Activated T-cell treated with anti-CD3 and anti-CD28 coated beads, Interleukin-2, amount 50 U/mL, for 1 hour (primary cell): ENCODE data around the gene DTD1.
A peak's percentile ranks its signal among the peaks of the same experiment; 100 is the strongest.

Experiments used
- DNase-seq: peaks from one replicate; pipeline ENCODE4 v3.0.0-alpha.2; 2020

Gene DTD1

DNA sequence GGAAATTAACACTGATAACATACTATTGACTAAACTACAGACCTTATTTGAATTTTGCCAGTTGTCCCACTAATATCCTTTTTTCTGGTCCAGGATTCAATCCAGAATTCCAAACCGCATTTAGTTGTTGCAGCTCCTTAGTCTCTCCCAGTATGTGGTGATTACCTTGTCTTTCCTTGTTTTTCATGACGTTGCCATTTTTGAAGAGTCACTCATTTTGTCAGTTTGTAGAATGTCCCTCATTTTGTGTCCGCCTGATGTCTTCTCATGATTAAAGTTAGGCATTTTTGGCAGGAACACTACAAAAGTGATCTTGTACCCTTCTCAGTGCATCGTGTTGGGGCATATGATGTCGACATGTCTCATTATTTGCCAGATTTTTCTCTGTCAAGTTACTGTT is 33.1 kb downstream of the DTD1 start:
- no peak for DNase-seq

DNA sequence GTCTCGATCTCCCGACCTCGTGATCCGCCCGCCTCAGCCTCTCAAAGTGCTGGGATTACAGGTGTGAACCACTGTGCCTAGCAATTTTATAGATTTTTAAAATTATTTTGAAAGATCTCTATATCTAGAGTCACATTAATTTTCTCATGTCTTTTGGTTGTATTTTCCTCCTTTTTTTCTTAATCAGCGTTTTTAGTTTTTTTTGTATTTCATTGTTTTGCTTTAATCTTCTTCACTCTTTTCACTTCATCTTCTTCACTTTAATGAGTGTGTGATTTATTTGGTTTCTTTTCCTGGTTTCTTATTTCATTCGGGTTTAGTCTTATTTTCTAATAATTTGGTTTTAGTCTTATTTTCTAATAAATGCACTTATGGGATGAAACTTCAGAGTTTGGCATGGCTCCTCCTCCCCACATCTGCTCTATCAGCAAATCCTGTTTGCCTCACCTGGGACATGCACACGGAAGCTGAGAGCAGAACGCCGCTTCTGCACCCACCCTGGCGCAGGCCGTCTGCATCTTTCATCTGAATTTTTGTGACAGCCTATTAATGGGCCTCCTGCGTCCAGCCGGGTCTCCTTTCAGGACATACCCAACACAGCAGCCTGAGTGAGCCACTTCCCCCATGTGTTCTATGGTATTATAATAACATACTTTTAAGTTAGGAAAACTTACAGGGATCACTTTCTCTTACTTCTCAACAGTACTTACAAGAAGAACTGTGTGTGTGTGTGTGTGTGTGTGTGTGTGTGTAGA is 35.5 kb downstream of the DTD1 start:
- no peak for DNase-seq

DNA sequence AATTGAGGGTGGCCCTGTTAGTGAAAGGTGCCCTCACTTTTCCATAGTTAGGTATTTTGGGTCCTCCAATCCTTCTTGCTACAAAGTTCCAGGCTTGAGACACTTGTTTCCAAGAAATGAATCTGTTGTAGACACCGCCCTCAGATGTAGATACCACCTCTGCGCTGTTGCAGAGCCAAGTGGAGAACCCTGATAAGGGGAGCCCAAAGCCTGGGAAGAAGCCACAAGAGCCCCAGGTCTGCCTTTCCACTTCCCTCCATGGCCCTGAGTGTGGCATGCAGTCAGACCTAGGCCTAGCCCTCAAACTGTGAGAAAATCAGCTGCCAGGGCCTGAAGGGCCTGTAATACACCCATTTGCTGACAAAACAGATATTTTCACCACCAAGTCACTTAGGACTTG is 37.1 kb downstream of the DTD1 start:
- DNase-seq, result no peak

DNA sequence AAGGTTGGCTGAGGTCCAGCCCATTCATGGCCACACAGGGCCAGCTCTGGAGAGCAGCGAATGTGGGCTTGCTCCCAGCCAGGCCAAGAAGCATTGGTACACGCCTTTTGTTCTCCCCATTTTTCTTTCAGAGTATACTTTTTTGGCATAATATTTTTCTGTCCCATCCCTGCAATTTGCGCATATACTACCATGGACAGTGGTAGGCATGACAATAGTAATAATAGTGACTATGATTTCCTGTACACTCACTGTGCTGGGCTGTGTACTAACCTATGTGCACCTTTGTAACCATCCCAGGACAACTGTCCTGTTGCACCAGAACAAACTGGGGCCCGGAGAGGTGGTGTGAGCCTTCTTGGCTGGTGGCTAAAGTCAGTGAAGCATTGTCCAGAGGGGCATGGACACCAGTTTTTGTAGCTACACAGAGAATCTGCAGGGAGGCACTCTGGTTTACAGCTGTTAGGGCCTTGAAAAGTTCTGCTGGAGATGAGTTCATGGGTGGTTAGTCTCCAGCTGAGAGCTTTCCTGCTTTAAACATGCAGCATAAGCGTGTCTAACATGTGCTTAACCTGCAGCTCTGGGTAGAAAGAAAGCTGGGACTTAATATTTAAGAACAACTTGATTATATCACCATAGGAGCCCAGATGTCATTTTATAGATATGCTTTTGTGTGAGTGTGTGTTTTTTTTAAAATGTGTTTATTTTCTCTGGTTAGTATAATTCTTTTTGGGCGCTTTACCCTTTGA is 38.2 kb downstream of the DTD1 start:
- no peak for DNase-seq

DNA sequence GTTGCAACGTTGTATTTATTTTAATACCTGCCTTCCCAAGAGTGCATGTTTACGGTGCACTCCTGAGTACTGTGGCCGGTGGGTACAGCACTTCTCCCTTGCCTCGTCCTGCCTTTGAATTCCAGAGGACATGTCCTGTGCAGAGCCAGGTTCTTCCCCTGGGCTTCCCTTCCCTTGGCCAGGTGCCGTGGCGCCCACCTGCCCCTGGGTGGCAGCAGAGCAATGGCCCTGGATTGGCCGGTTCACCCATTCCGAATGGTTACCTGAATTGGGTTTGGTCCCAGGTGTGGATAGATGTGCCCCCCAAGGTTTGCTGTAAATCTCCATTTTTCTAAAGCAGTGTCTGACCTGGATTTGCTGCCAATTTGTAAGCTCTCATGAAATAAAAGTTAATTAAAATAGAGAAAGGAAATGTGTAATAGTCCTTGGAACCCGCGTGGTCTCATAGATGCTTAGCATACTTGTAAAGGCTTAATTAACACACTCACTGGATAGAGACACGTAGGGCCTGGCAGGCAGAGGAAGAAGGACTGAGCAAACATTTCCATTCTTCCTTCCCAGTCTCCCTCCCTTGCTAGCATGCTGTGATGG is 40.6 kb downstream of the DTD1 start:
- no peak for DNase-seq

DNA sequence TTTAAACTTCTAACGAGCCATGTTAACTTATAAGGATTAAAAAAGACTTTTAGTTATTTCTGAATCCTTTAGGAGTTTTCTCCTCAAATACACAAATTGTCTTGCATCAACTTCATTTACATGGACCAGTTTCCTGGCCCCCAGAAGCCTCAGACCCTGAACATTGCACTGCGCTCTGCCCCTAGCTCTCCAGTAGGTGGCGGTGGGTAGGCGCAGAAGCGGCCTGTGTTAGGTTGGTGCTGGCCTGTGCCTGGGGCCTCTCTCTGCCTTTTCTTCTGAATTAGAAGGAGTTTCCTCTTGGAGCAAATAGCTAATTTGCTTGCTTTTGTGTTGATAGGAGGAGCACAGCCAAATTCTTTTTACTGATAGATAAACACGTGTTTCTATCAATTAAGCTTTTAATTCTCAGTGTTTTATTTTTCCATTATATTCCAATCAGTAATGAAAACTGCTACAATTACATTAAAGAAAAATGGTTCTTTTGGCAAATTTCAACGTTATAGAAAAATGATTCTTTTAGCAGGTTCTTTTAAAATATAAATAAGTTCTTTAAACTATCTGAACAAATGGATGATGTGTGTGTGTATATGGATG is 44.4 kb downstream of the DTD1 start:
- peak; percentile 52 for DNase-seq

DNA sequence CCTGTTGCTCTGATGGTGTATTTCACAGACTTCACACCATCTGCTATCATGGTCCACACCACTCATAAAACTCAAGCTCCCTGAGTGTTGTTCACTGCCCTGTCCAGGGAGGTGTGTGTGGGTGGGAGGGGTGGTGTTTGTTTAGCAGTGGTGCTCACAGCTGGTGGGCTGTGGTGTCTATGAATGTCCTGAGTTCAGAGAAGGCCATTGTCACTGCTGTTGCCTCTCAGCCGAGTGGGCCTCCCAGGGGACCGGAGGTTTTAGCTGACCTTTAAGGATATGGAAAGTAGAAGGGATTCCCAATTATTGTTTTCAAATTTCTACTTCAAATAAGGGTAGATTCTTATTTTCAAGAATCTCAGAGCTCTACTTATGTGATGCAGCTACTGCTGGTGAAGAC is 45.6 kb downstream of the DTD1 start:
- DNase-seq, result no peak

DNA sequence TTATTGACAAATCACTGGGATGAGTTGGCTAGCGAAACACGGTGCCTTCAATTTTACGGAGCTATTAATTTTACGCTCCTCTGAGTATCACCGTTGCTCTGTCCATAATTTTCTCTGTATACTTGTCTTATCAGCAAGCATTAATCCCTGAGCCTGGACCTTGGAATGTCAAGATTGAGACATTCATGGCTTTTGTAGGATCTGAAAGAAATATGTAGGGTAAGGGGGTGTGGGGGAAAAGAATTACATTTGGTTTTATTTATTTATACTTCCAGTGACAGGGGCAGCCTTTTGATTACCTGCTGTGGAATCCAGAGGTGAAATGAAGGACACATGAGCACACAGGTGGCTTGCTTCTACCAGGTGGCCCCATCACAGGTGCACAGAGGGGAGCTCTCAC is 46.6 kb downstream of the DTD1 start:
- no peak for DNase-seq

DNA sequence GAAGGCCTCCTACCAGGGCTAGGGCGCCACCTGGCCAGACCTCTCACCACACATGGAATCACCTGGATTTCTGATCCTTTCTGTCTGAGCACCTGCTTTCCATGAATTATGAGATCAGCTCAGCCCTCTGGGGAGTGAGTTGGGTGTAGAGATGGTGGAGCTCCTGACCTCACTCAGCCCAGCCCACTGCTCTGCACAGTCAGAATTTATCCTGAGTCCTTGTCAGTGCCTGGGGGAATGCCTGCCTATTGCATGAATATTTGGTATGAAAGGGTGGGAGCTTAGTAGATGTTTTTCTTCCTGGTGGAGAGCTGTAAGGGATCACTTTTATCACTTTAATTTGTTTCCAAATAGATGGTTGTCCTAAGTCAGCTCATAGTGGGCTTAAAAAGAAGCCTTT is 47.5 kb downstream of the DTD1 start:
- DNase-seq, result no peak

DNA sequence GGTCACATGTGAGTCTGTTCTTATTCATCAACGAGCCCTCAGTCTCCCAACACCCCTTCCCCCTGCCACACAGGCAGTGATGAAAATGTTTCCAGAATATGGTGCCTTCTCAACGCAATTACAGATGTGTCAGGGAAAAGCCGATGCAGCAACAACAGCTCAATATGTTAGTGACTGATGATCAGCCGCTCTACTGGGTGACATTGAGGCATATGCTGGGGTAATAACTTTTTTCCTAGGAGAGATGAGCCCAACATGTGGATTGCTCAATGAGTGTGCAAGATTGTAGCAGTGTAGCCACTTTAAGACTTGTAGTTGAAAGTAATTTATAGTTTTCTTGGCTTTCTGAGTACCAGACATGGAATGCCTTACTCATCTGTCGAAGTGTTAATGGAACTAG is 49.4 kb downstream of the DTD1 start:
- DNase-seq, result no peak

DNA sequence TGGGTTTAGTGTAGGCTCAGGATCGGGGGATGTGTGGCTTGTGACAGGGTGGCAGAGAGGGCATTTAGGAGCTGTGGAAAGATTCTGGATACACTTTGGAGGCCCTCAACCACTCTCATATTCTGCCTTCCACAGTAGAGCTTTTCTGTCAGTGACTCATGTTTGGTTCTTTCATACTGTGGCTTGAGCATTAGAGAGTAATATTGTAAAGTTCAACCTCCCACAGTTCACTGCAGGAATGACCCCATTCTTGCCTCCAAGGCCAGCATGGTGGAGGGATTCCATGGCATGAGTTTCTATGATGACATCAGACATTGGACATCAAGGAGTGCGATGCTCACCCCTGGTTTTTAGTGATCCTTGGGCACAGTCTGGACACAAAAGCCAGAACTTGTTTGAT is 50.9 kb downstream of the DTD1 start:
- DNase-seq, result no peak

DNA sequence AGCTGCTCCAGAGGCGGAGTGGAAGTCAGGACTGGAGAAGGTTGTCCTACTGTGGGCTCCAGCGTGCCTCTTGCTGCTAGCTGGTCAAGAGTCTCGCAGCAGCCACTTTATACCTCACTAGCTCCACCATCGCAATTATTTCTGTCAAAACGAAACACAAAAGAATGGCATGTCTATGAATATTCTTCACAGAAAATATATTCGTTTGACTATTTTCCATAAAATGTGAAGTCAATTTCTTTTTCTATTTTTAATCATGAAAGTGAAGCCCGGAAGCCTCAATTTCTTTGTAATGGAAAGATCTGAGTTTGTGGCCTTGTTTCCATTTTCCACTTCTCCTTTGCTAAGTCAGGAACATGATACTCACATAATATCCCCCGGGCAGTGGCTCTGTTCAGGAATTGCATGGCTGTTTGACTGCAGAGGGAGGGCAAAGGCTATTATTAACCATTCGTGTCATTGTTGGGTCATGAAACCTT is 51.7 kb downstream of the DTD1 start:
- DNase-seq, result no peak

DNA sequence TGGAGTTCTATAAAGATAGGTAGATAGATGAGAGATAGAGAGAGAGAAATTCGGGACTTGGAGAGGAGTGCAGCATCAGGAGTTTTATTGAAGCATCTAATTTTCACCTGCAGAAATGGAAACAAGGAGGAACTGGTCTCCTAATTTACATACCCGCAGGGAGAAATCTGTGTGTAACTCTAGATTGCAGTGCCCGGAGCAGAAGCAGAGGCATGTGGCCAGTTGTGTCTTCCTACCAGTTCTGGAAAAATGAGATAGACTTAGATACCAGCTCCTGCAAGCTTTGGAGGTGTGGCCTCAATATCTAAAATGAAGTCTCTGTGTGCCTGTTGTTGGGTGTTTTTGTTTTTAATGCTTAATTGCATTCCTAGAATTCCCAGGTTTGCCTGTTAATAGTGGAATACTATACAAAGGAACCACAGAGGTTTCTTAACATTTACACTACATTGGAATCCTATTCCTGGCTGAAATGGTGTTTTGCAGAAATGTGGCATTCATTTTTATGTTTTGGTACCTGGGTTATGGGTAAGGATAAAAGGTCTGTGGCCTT is 57.4 kb downstream of the DTD1 start:
- no peak for DNase-seq

DNA sequence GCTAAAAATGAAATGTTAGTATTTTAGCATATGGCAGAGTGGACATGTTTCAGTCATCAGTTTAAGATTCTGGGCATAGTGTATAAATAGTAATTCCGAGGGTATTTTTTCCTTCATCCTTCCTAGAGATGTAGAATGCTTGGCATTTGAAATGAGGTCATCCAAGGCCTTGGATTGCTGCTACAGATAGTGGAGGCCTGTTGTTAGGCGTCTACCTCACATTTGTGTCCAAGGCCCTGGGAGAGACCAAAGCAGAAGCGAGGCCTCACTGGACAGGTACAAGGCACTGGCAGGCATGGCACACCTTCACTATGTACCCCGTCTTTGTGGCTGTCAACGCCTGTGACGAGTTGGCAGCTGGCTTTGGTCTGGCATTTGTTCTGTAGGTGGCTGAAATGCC is 58.0 kb downstream of the DTD1 start:
- DNase-seq, result no peak

DNA sequence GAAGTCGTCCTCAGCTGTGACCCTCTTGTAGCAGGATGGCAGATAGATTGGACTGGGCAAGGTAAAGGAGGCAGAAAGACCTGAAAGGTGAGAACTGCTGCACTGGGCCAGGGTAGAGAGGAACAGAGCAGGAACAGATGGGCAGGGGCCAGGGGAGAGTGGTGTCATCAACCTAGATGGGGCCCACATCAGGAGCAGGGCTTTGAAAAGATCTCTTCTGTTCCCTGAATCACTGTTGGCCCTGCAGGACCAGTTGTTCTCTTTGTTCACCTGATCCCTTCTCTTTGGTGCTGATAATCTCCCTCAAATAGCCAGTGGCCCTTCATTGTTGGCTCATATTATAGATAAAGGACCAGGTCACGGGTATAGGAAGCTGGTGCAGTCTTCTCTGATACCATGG is 59.9 kb downstream of the DTD1 start:
- no peak for DNase-seq

DNA sequence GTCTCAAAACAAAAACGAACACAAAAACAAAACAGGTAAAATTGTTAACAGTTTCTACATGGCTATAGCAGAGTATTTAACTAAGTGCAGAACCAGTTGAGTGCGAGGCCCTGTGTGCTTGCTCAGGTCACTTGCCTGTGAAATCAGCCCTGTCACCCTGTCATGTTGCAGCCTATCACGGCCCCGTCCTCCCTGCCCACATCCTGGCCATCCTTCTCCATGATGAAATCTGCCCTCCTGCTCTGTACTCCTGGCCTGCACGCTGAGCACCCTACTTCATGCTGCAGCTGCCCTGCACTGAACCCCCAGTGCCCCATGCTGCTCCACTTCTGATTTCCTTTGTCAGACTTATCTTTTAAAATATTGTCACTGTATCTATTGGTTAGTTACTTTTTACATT is 62.4 kb downstream of the DTD1 start:
- no peak for DNase-seq

DNA sequence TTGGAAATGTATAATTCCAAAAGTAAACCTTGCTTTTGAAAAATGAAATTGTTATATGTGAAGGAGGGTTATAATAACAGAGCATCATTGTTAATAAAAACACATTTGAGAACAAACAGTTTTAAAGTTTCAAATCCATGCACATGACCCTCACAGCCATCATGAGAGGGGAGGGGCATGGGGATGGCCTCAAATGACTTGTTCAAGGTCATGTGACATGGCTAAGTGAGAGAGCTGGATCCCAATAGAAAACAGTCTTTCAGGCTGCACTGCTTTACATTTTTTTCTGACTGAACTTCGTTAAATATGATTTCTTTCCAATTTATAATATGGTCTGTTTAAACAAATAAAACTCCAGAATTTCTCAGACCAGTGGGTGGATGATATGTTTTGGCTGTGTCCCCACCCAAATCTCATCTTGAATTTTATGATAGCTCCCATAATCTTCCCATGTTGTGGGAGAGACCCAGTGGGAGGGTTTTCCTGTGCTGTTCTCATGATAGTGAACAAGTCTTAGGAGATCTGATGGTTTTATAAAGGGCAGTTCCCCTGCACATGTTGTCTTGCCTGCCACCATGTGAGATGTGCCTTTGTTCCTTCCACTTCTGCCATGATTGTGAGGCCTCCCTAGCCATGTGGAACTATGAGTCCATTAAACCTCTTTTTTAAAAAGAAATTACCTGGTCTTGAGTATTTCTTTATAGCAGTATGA is 66.0 kb downstream of the DTD1 start:
- no peak for DNase-seq

DNA sequence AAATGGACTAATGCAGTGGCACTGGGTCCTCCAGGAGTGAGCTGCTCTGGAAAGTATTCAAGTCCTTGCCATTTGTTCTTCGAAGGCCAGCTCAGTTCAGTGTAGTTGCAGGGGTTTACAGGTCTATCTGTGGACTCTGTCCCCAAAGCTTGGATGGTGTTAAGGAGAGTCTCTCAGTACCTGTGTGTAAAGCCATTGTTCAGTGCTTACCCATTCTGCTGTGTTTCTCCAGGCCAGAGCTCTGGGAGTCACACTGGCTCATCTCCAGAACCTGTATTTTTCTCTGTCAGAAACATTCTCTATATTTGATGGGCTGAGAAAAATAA is 66.6 kb downstream of the DTD1 start:
- DNase-seq, result no peak

DNA sequence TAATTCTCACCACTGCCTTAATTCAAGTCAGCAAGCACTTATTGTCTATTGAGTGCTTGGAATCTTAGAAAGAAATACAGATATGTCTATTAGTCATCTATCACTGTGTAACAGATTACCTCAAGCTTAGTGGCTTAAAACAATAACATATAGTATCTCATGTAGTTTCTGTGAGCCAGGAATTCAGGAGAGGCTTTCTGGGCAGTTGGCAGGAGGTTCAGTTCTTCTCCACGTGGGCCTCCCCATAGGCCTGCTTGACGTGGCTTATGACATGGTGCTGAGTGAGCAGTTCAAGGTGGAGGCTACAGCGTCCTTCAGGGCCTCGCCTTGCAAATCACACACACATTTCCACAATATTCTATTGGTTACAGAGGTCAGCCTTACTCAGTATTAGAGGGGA is 69.7 kb downstream of the DTD1 start:
- DNase-seq, result no peak

DNA sequence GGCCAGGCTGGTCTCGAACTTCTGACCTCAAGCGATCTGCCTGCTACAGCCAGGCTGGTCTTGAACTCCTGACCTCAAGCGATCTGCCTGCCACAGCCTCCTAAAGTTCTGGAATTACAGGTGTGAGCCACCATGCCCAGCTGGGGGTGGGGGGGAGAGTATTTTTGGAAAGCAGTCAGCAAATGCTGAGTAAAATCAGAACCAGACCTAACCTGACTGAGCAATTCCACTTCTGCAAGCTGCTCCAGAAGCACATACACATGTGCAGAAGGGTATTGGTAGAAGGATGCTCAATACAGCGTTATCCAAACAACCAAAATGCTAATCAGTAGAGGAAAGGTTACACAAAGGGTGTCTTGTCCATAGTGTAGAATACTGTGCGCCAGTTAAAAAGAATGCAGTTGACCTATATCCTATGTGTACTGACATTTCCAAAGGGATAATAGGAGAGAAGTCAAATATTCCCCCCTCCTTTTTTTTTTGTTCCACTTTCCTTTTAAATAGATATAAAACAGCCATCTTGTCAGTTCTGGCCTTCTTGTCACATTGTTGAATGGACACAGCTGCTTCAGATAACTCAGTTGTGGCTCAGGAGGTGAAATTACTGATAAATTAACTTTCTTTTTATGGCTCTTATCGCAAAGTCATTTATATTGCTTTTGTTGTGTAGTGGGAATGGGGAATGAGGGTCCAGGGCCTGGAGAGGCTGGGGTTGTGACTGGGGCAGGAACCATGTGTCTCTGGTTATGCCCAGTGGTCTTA is 74.6 kb downstream of the DTD1 start:
- DNase-seq, result no peak

DNA sequence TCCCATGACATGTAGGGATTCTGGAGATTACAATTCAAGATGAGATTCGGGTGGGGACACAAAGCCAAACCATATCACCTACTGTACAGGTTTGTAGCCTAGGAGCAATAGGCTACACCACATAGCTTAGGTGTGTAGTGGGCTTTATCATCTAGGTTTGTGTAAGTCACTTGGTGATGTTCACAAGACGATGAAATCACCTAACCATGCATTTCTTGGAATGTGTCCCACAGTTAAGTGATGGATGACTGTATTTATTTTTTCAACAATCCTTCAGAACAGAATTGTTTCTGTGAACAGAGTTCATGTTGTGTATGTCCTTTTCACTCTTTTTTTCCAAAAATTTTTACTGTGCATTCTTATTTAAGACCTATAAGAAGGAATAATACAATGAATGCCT is 76.1 kb downstream of the DTD1 start:
- no peak for DNase-seq

DNA sequence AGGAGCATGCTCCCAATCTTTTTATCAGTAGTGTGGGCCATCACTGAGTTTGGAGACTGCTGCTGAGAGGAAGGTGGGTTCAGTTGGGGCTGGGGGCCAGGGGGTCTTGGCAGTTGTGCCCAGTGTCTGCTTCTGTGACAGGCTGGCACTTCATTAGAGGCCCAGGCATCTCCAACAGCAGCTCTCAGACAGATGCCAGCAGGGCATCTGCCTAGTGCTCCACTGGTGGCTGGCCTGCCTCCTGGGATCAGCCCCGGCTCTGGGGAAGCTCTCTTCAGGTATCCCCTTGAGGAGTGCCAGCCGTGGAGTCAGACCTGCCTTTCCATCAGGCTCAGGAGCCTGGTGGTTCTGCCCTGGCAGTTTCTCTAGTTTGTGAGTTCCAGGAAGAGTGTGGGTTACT is 77.3 kb downstream of the DTD1 start:
- DNase-seq, result no peak
